GM23338 (cell line): ENCODE data around the gene OTUB1. TPM values are rescaled to one million over a fixed set of nuclear protein-coding genes. Genes with fewer than 3 reads are reported as not detected.
A peak's percentile ranks its signal among the peaks of the same experiment; 100 is the strongest.

Experiments used
- ATAC-seq: fragments of 200-7000 bp; cut with Tn5 transposase; 3 replicates; pipeline ENCODE4 v1.9.1; 2020
- DNase-seq: peaks from one replicate; pipeline ENCODE4 v3.0.0-alpha.2; 2015; ENCODE audit warnings: low spot score
- H2AFZ ChIP-seq: fragments of 200-600 bp; sonication (generic); 2 replicates; pipeline ENCODE4 v1.8.0; 2016; ENCODE audit warnings: antibody characterized with exemption, mild to moderate bottlenecking, moderate library complexity
- H3F3A ChIP-seq: fragments of 200-600 bp; sonication (generic); replicated peaks from 2 replicates; pipeline ENCODE4 v1.8.0; 2017; ENCODE audit warnings: antibody characterized with exemption, mixed run types, low read depth
- H3K27ac ChIP-seq: fragments of 200-600 bp; sonication (generic); 2 replicates; pipeline ENCODE4 v1.6.1; 2016; ENCODE audit warnings: low read depth
- H3K27me3 ChIP-seq: fragments of 200-600 bp; sonication (generic); 2 replicates; pipeline ENCODE4 v1.8.0; 2016; ENCODE audit warnings: mild to moderate bottlenecking, mixed run types, moderate library complexity; ENCODE audit not compliant: insufficient read depth
- H3K36me3 ChIP-seq: fragments of 200-600 bp; sonication (generic); 2 replicates; pipeline ENCODE4 v1.8.0; 2016; ENCODE audit warnings: mild to moderate bottlenecking; ENCODE audit not compliant: insufficient read depth
- H3K4me1 ChIP-seq: fragments of 200-600 bp; sonication (generic); 2 replicates; pipeline ENCODE4 v1.8.0; 2016; ENCODE audit warnings: mild to moderate bottlenecking, moderate library complexity; ENCODE audit not compliant: insufficient read depth
- H3K4me2 ChIP-seq: fragments of 200-600 bp; sonication (generic); 2 replicates; pipeline ENCODE4 v1.7.1; 2017; ENCODE audit warnings: mixed run types
- H3K4me3 ChIP-seq: fragments of 200-600 bp; sonication (generic); 2 replicates; pipeline ENCODE4 v1.6.1; 2016; ENCODE audit warnings: mixed run types
- H3K79me2 ChIP-seq: fragments of 200-600 bp; sonication (generic); replicated peaks from 2 replicates; pipeline ENCODE4 v1.8.0; 2017; ENCODE audit warnings: mild to moderate bottlenecking; ENCODE audit not compliant: insufficient read depth
- H3K9me2 ChIP-seq: fragments of 200-600 bp; sonication (generic); 2 replicates; pipeline ENCODE4 v1.8.0; 2017; ENCODE audit not compliant: insufficient read depth
- H4K20me1 ChIP-seq: fragments of 200-600 bp; sonication (generic); replicated peaks from 2 replicates; pipeline ENCODE4 v1.8.0; 2017; ENCODE audit warnings: mild to moderate bottlenecking; ENCODE audit not compliant: insufficient read depth
- H3K27ac Mint-ChIP-seq: 2 replicates; pipeline ENCODE4 v1.8.0; 2020; ENCODE audit warnings: inconsistent platforms, mild to moderate bottlenecking, moderate library complexity, mixed read lengths
- H3K27me3 Mint-ChIP-seq: 3 replicates; pipeline ENCODE4 v1.8.0; 2022; ENCODE audit warnings: low read depth, mild to moderate bottlenecking, moderate library complexity, mixed read lengths, inconsistent platforms; ENCODE audit not compliant: insufficient read depth, poor library complexity
- H3K36me3 Mint-ChIP-seq: 3 replicates; pipeline ENCODE4 v1.8.0; 2021; ENCODE audit warnings: low read depth, mild to moderate bottlenecking, inconsistent platforms, moderate library complexity, mixed read lengths
- H3K4me1 Mint-ChIP-seq: 3 replicates; pipeline ENCODE4 v1.8.0; 2020; ENCODE audit warnings: mild to moderate bottlenecking, inconsistent platforms, mixed read lengths
- H3K4me3 Mint-ChIP-seq: 3 replicates; pipeline ENCODE4 v1.8.0; 2021; ENCODE audit warnings: moderate library complexity, mild to moderate bottlenecking, inconsistent platforms, mixed read lengths
- H3K9me3 Mint-ChIP-seq: 3 replicates; pipeline ENCODE4 v1.8.0; 2020; ENCODE audit warnings: moderate library complexity, mild to moderate bottlenecking, inconsistent platforms, mixed read lengths
- CTCF ChIP-seq, 2 experiments: fragments of 200-600 bp in 1 of 2; sonication (generic) in 1 of 2; conservative IDR thresholded peaks; 2 replicates each; pipeline versions ENCODE4 v1.5.1 to v1.6.1; 2016 to 2017; ENCODE audit warnings: antibody characterized with exemption in 2 of 2, low read depth in 2 of 2, mild to moderate bottlenecking in 2 of 2, moderate library complexity in 1 of 2
- EZH2 ChIP-seq: fragments of 200-600 bp; sonication (generic); IDR thresholded peaks from one replicate; pipeline ENCODE4 v1.8.0; 2017; ENCODE audit warnings: antibody characterized with exemption, mild to moderate bottlenecking, low read depth; ENCODE audit not compliant: unreplicated experiment
- POLR2AphosphoS5 ChIP-seq: IDR thresholded peaks from 2 replicates; pipeline ENCODE4 v1.6.1; 2016; ENCODE audit warnings: antibody characterized with exemption, low read depth
- STAT1 ChIP-seq: IDR thresholded peaks from one replicate; pipeline ENCODE4 v1.6.1; 2016; ENCODE audit warnings: antibody characterized with exemption; ENCODE audit not compliant: unreplicated experiment
- ZNF114 ChIP-seq: fragments of 250-450 bp; sonication (Bioruptor Pico); IDR thresholded peaks from 2 replicates; pipeline ENCODE4 v1.5.0; 2020; ENCODE audit warnings: mild to moderate bottlenecking, moderate library complexity
- ZNF331 ChIP-seq: fragments of 250-450 bp; sonication (Bioruptor Pico); IDR thresholded peaks from 2 replicates; pipeline ENCODE4 v1.5.0; 2020; ENCODE audit warnings: low read depth, mild to moderate bottlenecking, moderate library complexity
- polyA plus RNA-seq: library from polyadenylated mRNA; unstranded; fragments of >200 nt; fragmentation: Nextera tagmentation; extraction: Ambion mirVana; gene quantifications from 2 replicates; pipeline ENCODE4 v1.2.1, GENCODE V29; 2016
- total RNA-seq: library from RNA; depleted of rRNA; stranded (reverse); fragments of >200 nt; shearing (Covaris generic); gene quantifications from 2 replicates; pipeline ENCODE4 v1.2.3, GENCODE V29; 2014
- TF ChIP-seq, protein P1 (sequence below): fragments of 250-450 bp; sonication (Bioruptor Pico); IDR thresholded peaks from 2 replicates; pipeline ENCODE4 v1.5.0; 2020; ENCODE audit warnings: mild to moderate bottlenecking, moderate library complexity

OTUB1 gene
- total and polyA plus RNA-seq, 2 experiments from 2014 or later = 122 to 207 TPM

GRCh38 chr11:64007160-64007628, 21.0 kb downstream of the OTUB1 start:
- Mint-ChIP-seq H3K27ac (no peak overlapping the region), H3K4me3 (peak overlapping the region; percentile 75), H3K36me3 (no peaks in the 10 kb centered on the region), H3K4me1 (peaks cover 23% of the 10 kb centered on the region), H3K9me3 (peaks cover 4% of the 10 kb centered on the region; the same call in 2 of the 3 replicates), H3K27me3 (peaks cover 69% of the 10 kb centered on the region)
- no peaks in the 10 kb centered on the region for H3K9me2 ChIP-seq
- H3K27me3 ChIP-seq = peaks cover 95% of the 10 kb centered on the region
- H3K4me2 ChIP-seq = peak overlapping the region; percentile 92
- H4K20me1 ChIP-seq = no peaks in the 10 kb centered on the region; the same call in 1 of the 2 replicates
- peaks cover 12% of the 10 kb centered on the region for H3K4me1 ChIP-seq
- no peak overlapping the region for H3K27ac ChIP-seq
- H2AFZ ChIP-seq = peak overlapping the region; percentile 90
- H3K79me2 ChIP-seq = no peaks in the 10 kb centered on the region
- TF ChIP-seq EZH2 (peak; percentile 41), POLR2AphosphoS5 (peak; percentile 13; the same call in 1 of the 2 replicates)
- TF ChIP-seq, protein P1, sequence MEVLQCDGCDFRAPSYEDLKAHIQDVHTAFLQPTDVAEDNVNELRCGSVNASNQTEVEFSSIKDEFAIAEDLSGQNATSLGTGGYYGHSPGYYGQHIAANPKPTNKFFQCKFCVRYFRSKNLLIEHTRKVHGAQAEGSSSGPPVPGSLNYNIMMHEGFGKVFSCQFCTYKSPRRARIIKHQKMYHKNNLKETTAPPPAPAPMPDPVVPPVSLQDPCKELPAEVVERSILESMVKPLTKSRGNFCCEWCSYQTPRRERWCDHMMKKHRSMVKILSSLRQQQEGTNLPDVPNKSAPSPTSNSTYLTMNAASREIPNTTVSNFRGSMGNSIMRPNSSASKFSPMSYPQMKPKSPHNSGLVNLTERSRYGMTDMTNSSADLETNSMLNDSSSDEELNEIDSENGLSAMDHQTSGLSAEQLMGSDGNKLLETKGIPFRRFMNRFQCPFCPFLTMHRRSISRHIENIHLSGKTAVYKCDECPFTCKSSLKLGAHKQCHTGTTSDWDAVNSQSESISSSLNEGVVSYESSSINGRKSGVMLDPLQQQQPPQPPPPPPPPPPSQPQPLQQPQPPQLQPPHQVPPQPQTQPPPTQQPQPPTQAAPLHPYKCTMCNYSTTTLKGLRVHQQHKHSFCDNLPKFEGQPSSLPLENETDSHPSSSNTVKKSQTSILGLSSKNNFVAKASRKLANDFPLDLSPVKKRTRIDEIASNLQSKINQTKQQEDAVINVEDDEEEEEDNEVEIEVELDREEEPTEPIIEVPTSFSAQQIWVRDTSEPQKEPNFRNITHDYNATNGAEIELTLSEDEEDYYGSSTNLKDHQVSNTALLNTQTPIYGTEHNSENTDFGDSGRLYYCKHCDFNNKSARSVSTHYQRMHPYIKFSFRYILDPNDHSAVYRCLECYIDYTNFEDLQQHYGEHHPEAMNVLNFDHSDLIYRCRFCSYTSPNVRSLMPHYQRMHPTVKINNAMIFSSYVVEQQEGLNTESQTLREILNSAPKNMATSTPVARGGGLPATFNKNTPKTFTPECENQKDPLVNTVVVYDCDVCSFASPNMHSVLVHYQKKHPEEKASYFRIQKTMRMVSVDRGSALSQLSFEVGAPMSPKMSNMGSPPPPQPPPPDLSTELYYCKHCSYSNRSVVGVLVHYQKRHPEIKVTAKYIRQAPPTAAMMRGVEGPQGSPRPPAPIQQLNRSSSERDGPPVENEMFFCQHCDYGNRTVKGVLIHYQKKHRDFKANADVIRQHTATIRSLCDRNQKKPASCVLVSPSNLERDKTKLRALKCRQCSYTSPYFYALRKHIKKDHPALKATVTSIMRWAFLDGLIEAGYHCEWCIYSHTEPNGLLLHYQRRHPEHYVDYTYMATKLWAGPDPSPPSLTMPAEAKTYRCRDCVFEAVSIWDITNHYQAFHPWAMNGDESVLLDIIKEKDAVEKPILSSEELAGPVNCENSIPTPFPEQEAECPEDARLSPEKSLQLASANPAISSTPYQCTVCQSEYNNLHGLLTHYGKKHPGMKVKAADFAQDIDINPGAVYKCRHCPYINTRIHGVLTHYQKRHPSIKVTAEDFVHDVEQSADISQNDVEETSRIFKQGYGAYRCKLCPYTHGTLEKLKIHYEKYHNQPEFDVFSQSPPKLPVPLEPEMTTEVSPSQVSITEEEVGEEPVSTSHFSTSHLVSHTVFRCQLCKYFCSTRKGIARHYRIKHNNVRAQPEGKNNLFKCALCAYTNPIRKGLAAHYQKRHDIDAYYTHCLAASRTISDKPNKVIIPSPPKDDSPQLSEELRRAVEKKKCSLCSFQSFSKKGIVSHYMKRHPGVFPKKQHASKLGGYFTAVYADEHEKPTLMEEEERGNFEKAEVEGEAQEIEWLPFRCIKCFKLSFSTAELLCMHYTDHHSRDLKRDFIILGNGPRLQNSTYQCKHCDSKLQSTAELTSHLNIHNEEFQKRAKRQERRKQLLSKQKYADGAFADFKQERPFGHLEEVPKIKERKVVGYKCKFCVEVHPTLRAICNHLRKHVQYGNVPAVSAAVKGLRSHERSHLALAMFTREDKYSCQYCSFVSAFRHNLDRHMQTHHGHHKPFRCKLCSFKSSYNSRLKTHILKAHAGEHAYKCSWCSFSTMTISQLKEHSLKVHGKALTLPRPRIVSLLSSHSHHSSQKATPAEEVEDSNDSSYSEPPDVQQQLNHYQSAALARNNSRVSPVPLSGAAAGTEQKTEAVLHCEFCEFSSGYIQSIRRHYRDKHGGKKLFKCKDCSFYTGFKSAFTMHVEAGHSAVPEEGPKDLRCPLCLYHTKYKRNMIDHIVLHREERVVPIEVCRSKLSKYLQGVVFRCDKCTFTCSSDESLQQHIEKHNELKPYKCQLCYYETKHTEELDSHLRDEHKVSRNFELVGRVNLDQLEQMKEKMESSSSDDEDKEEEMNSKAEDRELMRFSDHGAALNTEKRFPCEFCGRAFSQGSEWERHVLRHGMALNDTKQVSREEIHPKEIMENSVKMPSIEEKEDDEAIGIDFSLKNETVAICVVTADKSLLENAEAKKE (CRISPR knock-in tag) = no peak
- DNase-seq (peak; percentile 72), ATAC-seq (peak; percentile 56)
- peaks cover 27% of the 10 kb centered on the region for H3F3A ChIP-seq
- peak overlapping the region; percentile 74 for H3K4me3 ChIP-seq
- H3K36me3 ChIP-seq = no peaks in the 10 kb centered on the region

DNA sequence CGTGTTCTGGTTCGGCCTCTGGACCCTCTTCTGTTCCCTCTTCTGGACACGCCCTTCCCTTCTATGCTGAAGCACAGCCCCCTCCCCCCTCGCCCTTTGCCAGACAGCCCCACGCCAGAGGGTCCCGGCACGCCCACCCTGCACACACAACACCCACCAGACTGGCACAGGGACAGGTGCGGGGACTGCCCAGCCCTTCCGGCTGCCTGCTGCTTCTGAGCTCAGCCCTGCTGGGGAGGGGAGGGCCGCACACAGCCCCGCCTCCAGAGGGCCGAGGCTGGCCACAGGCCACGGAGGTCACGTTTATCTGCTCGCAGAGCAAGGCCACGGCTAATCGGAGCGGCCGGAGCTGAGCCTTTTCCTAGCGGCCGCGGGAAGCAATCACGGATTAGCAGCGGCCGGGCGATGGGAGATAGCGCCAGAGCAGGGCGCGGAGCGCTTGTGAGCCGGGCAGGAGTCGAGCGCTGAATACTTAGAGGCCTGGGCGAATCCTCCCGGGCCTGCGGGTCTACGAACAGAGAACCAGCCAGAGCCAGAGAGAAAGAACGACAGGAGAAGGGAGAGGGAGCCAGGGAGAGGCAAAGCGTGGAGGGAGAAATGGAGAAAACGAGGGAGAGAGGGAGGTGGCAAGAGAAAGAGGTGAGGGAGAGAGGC, 21.5 kb downstream of the OTUB1 start:
- no peak overlapping the region for H3K27ac ChIP-seq
- Mint-ChIP-seq H3K27me3 (peaks cover 74% of the 10 kb centered on the region), H3K36me3 (no peaks in the 10 kb centered on the region), H3K4me3 (peak overlapping the region; percentile 75), H3K4me1 (peaks cover 23% of the 10 kb centered on the region), H3K27ac (no peak overlapping the region), H3K9me3 (peaks cover 4% of the 10 kb centered on the region; the same call in 2 of the 3 replicates)
- no peaks in the 10 kb centered on the region for H3K79me2 ChIP-seq
- H3K27me3 ChIP-seq = peaks cover 95% of the 10 kb centered on the region
- H3K4me3 ChIP-seq = peak overlapping the region; percentile 74
- DNase-seq (peak; percentile 95), ATAC-seq (peak; percentile 88)
- H3K36me3 ChIP-seq = no peaks in the 10 kb centered on the region
- H3K9me2 ChIP-seq = no peaks in the 10 kb centered on the region
- no peaks in the 10 kb centered on the region; the same call in 1 of the 2 replicates for H4K20me1 ChIP-seq
- peak overlapping the region; percentile 90 for H2AFZ ChIP-seq
- TF ChIP-seq STAT1 (no peak), ZNF114 (CRISPR knock-in tag) (no peak), EZH2 (peak; percentile 41), ZNF331 (CRISPR knock-in tag) (no peak), CTCF (conservative IDR thresholded peaks at IDR 0.05; ENCODE audit: low read depth in 2 of 2) (peak in 1 of 2 experiments; percentile 21; a peak in 1 of 4 replicates)
- H3K4me1 ChIP-seq = peaks cover 12% of the 10 kb centered on the region
- peaks cover 27% of the 10 kb centered on the region for H3F3A ChIP-seq
- peak overlapping the region; percentile 92 for H3K4me2 ChIP-seq
